ENCODE results near the gene PLCG1. TPM values are rescaled to one million over a fixed set of nuclear protein-coding genes. Genes with fewer than 3 reads are reported as not detected.

The PLCG1 gene
- total RNA-seq, 6 experiments from 2014 or later = 9.5 to 22.6 (median 16.6) TPM

DNA sequence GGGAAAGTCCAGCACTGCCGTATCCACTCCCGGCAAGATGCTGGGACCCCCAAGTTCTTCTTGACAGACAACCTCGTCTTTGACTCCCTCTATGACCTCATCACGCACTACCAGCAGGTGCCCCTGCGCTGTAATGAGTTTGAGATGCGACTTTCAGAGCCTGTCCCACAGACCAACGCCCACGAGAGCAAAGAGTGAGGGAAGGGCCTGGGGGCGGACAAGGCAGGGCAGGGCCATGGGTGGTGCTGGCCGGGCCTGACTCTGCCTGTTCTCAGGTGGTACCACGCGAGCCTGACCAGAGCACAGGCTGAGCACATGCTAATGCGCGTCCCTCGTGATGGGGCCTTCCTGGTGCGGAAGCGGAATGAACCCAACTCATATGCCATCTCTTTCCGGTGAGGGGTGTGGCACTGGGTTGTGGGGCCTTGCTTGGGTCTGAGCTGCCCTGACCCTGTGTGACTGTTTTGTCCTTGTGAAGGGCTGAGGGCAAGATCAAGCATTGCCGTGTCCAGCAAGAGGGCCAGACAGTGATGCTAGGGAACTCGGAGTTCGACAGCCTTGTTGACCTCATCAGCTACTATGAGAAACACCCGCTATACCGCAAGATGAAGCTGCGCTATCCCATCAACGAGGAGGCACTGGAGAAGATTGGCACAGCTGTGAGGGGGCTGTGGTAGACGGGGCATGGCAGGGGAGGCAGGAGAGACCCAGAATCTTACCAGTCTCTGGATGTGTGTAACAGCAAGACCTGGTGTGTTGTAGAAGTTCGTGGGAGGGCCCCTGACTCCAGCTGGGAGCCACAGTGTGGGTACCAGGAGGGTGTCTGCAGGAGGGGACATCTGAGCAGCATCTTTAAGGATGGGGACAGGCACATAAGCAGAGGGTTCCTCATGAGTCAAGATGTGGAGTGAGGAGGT is 29.1 kb downstream of the PLCG1 start:
- ATAC-seq (no peak), DNase-seq (peak in 2 of 3 donors; percentile 31 to 42)
- Histone ChIP-seq H3K4me3 (no peak overlapping the region), H3K9me3 (no peaks in the 10 kb centered on the region), H3K27ac (no peak overlapping the region), H3K4me1 (no peaks in the 10 kb centered on the region), H3K36me3 (peaks cover 0 to 39% (median 10%) of the 10 kb centered on the region in 4 donors), H3K27me3 (no peaks in the 10 kb centered on the region)
- 90% methylated on average over 9 of the region's 27 CpGs for WGBS (ENCODE audit: insufficient coverage, low coverage, low lambda C conversion rate, missing lambda C conversion rate)
- intact Hi-C loops (cut with DNase I) = no loop called here
- no peak for TF ChIP-seq POLR2A (IDR thresholded peaks at IDR 0.05)
- TF ChIP-seq, protein P1, sequence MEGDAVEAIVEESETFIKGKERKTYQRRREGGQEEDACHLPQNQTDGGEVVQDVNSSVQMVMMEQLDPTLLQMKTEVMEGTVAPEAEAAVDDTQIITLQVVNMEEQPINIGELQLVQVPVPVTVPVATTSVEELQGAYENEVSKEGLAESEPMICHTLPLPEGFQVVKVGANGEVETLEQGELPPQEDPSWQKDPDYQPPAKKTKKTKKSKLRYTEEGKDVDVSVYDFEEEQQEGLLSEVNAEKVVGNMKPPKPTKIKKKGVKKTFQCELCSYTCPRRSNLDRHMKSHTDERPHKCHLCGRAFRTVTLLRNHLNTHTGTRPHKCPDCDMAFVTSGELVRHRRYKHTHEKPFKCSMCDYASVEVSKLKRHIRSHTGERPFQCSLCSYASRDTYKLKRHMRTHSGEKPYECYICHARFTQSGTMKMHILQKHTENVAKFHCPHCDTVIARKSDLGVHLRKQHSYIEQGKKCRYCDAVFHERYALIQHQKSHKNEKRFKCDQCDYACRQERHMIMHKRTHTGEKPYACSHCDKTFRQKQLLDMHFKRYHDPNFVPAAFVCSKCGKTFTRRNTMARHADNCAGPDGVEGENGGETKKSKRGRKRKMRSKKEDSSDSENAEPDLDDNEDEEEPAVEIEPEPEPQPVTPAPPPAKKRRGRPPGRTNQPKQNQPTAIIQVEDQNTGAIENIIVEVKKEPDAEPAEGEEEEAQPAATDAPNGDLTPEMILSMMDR (IDR thresholded peaks at IDR 0.05) = no peak

DNA sequence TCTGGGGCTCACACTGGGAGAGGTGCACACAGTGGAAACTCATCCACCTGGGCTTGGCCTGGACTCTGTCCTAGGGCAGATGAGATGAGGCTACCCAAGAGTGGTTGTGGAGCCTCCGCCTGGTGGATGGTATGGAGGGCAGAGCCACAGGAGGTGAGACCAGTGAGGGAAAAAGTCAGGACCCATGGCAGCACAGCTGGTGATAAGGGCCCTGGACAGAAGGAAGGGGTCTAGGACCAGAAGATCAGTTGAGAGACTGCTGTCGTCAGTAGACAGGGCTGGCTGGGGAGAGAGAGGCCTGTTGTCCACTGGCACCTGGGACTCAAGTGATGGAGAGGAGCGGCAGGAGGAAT is 29.8 kb downstream of the PLCG1 start:
- 93% methylated on average over 3 of the region's 3 CpGs for WGBS (ENCODE audit: insufficient coverage, low coverage, low lambda C conversion rate, missing lambda C conversion rate)
- no peak for ATAC-seq
- Histone ChIP-seq H3K36me3 (peaks cover 0 to 39% (median 10%) of the 10 kb centered on the region in 4 donors), H3K27me3 (no peaks in the 10 kb centered on the region), H3K27ac (no peak overlapping the region), H3K4me3 (no peak overlapping the region), H3K4me1 (no peaks in the 10 kb centered on the region), H3K9me3 (no peaks in the 10 kb centered on the region)
- TF ChIP-seq, protein P1 (IDR thresholded peaks at IDR 0.05) = no peak
- TF ChIP-seq POLR2A (IDR thresholded peaks at IDR 0.05) = no peak
- DNase-seq = peak in 1 of 3 donors; percentile 21
- intact Hi-C loops (cut with DNase I) = no loop called here

DNA sequence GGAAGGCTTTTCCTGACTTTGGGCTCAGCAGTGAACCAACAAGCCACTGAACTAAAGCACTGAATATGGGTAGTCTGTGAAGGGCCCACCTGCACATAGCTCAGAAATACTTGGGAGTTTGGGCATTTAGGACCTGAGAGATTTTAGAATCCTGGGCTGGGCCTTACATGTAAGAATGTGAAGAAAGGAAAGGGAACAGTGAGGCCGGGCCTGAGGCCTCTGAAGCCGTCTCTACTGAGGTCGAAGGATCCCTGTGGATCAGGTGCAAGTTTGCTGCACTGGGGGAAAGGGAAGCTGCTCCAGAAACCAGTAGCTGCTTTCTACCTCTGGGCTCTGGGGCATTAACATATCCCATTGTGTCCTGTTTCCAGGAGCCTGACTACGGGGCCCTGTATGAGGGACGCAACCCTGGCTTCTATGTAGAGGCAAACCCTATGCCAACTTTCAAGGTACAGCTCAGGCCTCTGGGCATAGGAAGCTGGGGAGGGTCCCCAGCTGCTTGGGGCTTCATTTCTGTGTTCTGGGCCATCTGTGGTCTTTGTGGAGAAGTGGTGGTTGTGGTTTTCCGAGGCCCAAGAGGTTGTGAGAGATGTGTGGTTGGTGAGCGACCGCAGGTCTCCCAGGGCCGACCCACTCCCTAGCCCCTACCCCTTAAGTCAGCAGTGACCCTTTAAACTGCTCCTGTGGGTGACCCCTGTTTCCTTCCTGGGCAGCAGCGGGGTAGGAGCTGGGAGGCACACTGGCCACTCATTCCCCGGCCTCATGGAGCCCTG is 30.3 kb downstream of the PLCG1 start:
- Histone ChIP-seq H3K4me1 (no peaks in the 10 kb centered on the region), H3K9me3 (no peaks in the 10 kb centered on the region), H3K36me3 (peaks cover 0 to 39% (median 10%) of the 10 kb centered on the region in 4 donors), H3K4me3 (no peak overlapping the region), H3K27me3 (no peaks in the 10 kb centered on the region), H3K27ac (no peak overlapping the region)
- DNase-seq = peak in 1 of 3 donors; percentile 26
- 71% methylated on average over 4 of the region's 11 CpGs for WGBS (ENCODE audit: insufficient coverage, low coverage, low lambda C conversion rate, missing lambda C conversion rate)
- no peak for TF ChIP-seq POLR2A (IDR thresholded peaks at IDR 0.05)
- TF ChIP-seq, protein P1 (IDR thresholded peaks at IDR 0.05) = no peak
- ATAC-seq = no peak
- intact Hi-C loops (cut with DNase I) = no loop called here

DNA sequence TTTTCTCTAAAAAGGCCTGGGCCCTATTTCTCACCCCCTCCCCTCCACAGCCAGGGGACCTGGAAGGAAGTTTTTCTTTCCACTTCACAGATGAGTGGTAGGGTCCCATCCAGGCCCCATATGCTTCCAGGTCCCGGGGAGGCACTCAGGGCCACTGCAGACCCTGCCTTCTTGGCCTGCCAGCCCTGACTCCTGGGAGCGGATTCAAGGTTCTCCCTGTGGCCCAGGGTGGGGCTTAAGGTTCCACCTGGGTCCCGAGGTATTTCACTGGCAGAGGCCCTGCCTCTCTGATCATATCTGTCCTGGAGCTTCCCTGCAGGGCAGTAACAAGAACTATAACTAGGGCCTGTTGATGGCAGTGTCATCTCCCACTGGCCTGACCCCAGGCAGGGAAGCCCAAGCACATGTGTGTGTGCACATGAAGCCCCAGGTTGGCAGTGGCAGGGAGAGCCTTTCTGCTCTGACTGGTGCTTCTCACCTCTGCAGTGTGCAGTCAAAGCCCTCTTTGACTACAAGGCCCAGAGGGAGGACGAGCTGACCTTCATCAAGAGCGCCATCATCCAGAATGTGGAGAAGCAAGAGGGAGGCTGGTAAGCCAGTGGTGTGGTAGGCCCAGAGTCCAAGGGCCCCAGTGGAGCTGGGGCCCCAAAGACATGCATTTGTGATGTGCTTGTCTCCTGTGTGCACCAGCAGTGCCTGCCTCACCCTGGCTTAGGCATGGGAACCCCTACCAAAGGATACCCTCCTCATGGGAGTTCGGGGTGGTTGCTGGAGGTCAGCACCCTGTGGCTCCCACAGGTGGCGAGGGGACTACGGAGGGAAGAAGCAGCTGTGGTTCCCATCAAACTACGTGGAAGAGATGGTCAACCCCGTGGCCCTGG is 31.2 kb downstream of the PLCG1 start:
- H3K9me3 ChIP-seq = no peaks in the 10 kb centered on the region
- peaks cover 0 to 35% (median 9%) of the 10 kb centered on the region in 4 donors for H3K36me3 ChIP-seq
- TF ChIP-seq, protein P1 (IDR thresholded peaks at IDR 0.05) = no peak
- no peak for TF ChIP-seq POLR2A (IDR thresholded peaks at IDR 0.05)
- no peak for ATAC-seq
- H3K27me3 ChIP-seq = no peaks in the 10 kb centered on the region
- WGBS (ENCODE audit: insufficient coverage, low coverage, low lambda C conversion rate, missing lambda C conversion rate) = 80% methylated on average over 1 of the region's 10 CpGs
- peak in 2 of 3 donors; percentile 31 to 40 for DNase-seq
- H3K4me3 ChIP-seq = no peak overlapping the region
- intact Hi-C loops (cut with DNase I) = no loop called here
- no peaks in the 10 kb centered on the region for H3K4me1 ChIP-seq
- no peak overlapping the region for H3K27ac ChIP-seq
